Tibial nerve (tissue), 4 donors: ENCODE measurements around the gene CORO1C. TPM values are rescaled to one million over a fixed set of nuclear protein-coding genes. Genes with fewer than 3 reads are reported as not detected.

ENCODE experiments used
- DNase-seq, 2 donors: peaks; one replicate each; pipeline ENCODE4 v3.0.0-alpha.2; 2019; ENCODE audit warnings: low spot score in 2 of 2
- H3K27ac ChIP-seq, 4 donors: fragments of 200-600 bp; sonication (generic) in 3 of 4; one replicate each; pipeline ENCODE4 v1.5.1; 2017 to 2019; ENCODE audit warnings: mild to moderate bottlenecking in 1 of 4
- H3K27me3 ChIP-seq, 2 donors: fragments of 200-600 bp; sonication (generic) in 1 of 2; one replicate each; pipeline versions ENCODE4 v1.5.1 to v1.6.0; 2017 to 2019
- H3K36me3 ChIP-seq, 3 donors: fragments of 200-600 bp; sonication (generic); one replicate each; pipeline ENCODE4 v1.5.1; 2018 to 2019
- H3K4me1 ChIP-seq, 4 donors: fragments of 200-600 bp; sonication (generic) in 3 of 4; one replicate each; pipeline ENCODE4 v1.5.1; 2017 to 2019
- H3K4me3 ChIP-seq, 4 donors: fragments of 200-600 bp; sonication (generic) in 3 of 4; one replicate each; pipeline ENCODE4 v1.5.1; 2017 to 2019; ENCODE audit warnings: mild to moderate bottlenecking in 1 of 4, moderate library complexity in 1 of 4
- H3K9me3 ChIP-seq, 4 donors: fragments of 200-600 bp; sonication (generic) in 3 of 4; one replicate each; pipeline ENCODE4 v1.5.1; 2017 to 2019
- CTCF ChIP-seq, 5 experiments: fragments of 200-600 bp in 3 of 5; fragments of 450-650 bp in 2 of 5; sonication (generic) in 3 of 5; IDR thresholded peaks; one replicate each; pipeline ENCODE4 v1.5.1; 2016 to 2019; ENCODE audit warnings: antibody characterized with exemption in 5 of 5, mild to moderate bottlenecking in 3 of 5, moderate library complexity in 2 of 5
- EP300 ChIP-seq, 2 donors: sonication (generic); formaldehyde crosslinking; IDR thresholded peaks; one replicate each; pipeline ENCODE4 v1.6.1; 2017; ENCODE audit warnings: antibody characterized with exemption in 2 of 2, mild to moderate bottlenecking in 1 of 2
- POLR2A ChIP-seq, 2 donors: fragments of 450-650 bp; IDR thresholded peaks; one replicate each; pipeline ENCODE4 v1.6.1; 2017; ENCODE audit warnings: antibody characterized with exemption in 2 of 2, mild to moderate bottlenecking in 2 of 2, moderate library complexity in 2 of 2
- WGBS, 2 donors: methylation state at CpG; one replicate each; pipeline ENCODE4 v1.1.5; 2018; 5-methylcytosine and 5-hydroxymethylcytosine counted together
- total RNA-seq, 4 donors: library from RNA; depleted of rRNA; stranded (reverse); fragments of >200 nt; gene quantifications; one replicate each; pipeline ENCODE4 v1.1.0, GENCODE V29; 2016

Gene CORO1C
- total RNA-seq, 4 donors from 2014 or later, result 110 to 181 (median 158) TPM

- no peaks in the 10 kb centered on the region for H3K4me1 ChIP-seq
- H3K4me3 ChIP-seq, result no peak overlapping the region
- 95 to 96% methylated on average over 3 of the region's 3 CpGs for WGBS, 2 donors
- H3K9me3 ChIP-seq, result no peaks in the 10 kb centered on the region
- TF ChIP-seq POLR2A (IDR thresholded peaks at IDR 0.05), result no peak
- TF ChIP-seq CTCF (IDR thresholded peaks at IDR 0.05), result no peak
- TF ChIP-seq EP300 (IDR thresholded peaks at IDR 0.05), result no peak
- H3K36me3 ChIP-seq, result peaks cover 0 to 83% (median 15%) of the 10 kb centered on the region in 3 donors
- no peaks in the 10 kb centered on the region for H3K27me3 ChIP-seq
- no peak overlapping the region for H3K27ac ChIP-seq
- DNase-seq, result no peak
These were observed 77.4 kb downstream of the CORO1C start for GRCh38 chr12:108653922-108654321.

- H3K36me3 ChIP-seq, result peaks cover 0 to 84% (median 7%) of the 10 kb centered on the region in 3 donors
- H3K4me1 ChIP-seq, result peaks cover 0 to 2% (median 0%) of the 10 kb centered on the region in 4 donors
- TF ChIP-seq POLR2A (IDR thresholded peaks at IDR 0.05) (no peak), CTCF (IDR thresholded peaks at IDR 0.05) (no peak), EP300 (IDR thresholded peaks at IDR 0.05) (no peak)
- H3K9me3 ChIP-seq, result no peaks in the 10 kb centered on the region
- no peak overlapping the region for H3K4me3 ChIP-seq
- no peaks in the 10 kb centered on the region for H3K27me3 ChIP-seq
- DNase-seq, result no peak
- H3K27ac ChIP-seq, result no peak overlapping the region
These were observed 78.2 kb downstream of the CORO1C start for GRCh38 chr12:108653082-108653516.

GRCh38 chr12:108650083-108650482 lies 81.2 kb downstream of the CORO1C start:
- WGBS, 2 donors, result 59 to 73% methylated on average over 2 of the region's 2 CpGs

GRCh38 chr12:108649669-108650068 lies 81.6 kb downstream of the CORO1C start:
- Histone ChIP-seq H3K27me3 (no peaks in the 10 kb centered on the region), H3K27ac (peak overlapping the region in 1 of 4 donors; percentile 26), H3K4me3 (no peak overlapping the region), H3K36me3 (peaks cover 0 to 75% (median 5%) of the 10 kb centered on the region in 3 donors), H3K4me1 (peaks cover 0 to 25% (median 13%) of the 10 kb centered on the region in 4 donors), H3K9me3 (no peaks in the 10 kb centered on the region)
- TF ChIP-seq CTCF (IDR thresholded peaks at IDR 0.05) (no peak), EP300 (IDR thresholded peaks at IDR 0.05) (peak in 1 of 2 donors; percentile 19)
- DNase-seq, result no peak
- 51 to 54% methylated on average over 4 of the region's 4 CpGs for WGBS, 2 donors

More at GRCh38 chr12:108650083-108650482, 81.2 kb downstream of the CORO1C start:
- Histone ChIP-seq H3K27me3 (no peaks in the 10 kb centered on the region), H3K36me3 (peaks cover 0 to 77% (median 5%) of the 10 kb centered on the region in 3 donors), H3K4me3 (no peak overlapping the region), H3K9me3 (no peaks in the 10 kb centered on the region), H3K4me1 (peaks cover 0 to 21% (median 9%) of the 10 kb centered on the region in 4 donors), H3K27ac (peak overlapping the region in 1 of 4 donors; percentile 26)
- TF ChIP-seq POLR2A (IDR thresholded peaks at IDR 0.05) (no peak), CTCF (IDR thresholded peaks at IDR 0.05) (no peak), EP300 (IDR thresholded peaks at IDR 0.05) (no peak)
- no peak for DNase-seq

GRCh38 chr12:108649126-108649525 lies 82.2 kb downstream of the CORO1C start:
- no peaks in the 10 kb centered on the region for H3K27me3 ChIP-seq
- peak overlapping the region in 1 of 4 donors; percentile 26 for H3K27ac ChIP-seq
- H3K36me3 ChIP-seq, result peaks cover 0 to 71% (median 5%) of the 10 kb centered on the region in 3 donors
- no peak overlapping the region for H3K4me3 ChIP-seq
- TF ChIP-seq POLR2A (IDR thresholded peaks at IDR 0.05) (no peak), EP300 (IDR thresholded peaks at IDR 0.05) (no peak), CTCF (IDR thresholded peaks at IDR 0.05) (no peak)
- H3K9me3 ChIP-seq, result no peaks in the 10 kb centered on the region
- DNase-seq, result no peak
- peaks cover 0 to 30% (median 16%) of the 10 kb centered on the region in 4 donors for H3K4me1 ChIP-seq
- WGBS, 2 donors, result 86 to 89% methylated on average over 6 of the region's 6 CpGs
